Medulla oblongata (tissue), 1 donor: ENCODE results near the gene BEX3.
A peak's percentile ranks its signal among the peaks of the same experiment; 100 is the strongest.
"Not testable (repeated sequence)": the region's sequence is repeated elsewhere in the genome, so short reads cannot be mapped to it uniquely, and the experiment has no call there.

Source experiments
- DNase-seq: peaks from one replicate; pipeline ENCODE4 v3.0.0-alpha.2; 2015; ENCODE audit errors: extremely low spot score

BEX3 gene

GRCh38 chrX:103382877-103383276 lies 6.5 kb downstream of the BEX3 start:
- DNase-seq = no peak

- no peak for DNase-seq
Measured at GRCh38 chrX:103384672-103385071, 8.3 kb downstream of the BEX3 start.

DNA sequence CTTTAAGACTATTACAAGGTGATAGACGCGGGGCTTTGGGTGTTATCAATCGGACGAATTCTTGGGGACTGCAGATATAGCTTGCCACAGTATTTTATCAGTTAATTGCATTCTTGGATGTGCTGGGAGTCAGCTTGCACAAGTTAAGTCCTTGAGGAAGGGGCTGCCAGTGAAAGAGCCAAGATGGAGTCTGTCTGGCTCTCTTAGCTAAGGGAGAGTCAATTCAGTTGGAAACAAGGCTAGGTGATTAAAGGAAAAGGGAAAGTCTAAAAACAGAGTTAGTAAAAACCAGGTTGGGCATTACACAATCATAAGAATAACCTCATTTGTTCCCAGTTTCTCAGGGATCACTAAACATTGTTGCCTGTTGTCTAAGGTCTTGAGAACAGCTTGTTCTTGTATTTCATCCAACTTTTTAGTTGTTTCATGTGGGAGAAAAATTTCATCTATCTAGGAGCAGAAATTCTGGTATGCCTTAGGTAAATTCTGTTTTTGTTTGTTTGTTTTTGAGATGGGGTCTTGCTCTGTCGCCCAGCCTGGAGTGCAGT lies 9.0 kb downstream of the BEX3 start:
- not testable (repeated sequence) for DNase-seq

GRCh38 chrX:103386332-103386731 lies 10.0 kb downstream of the BEX3 start:
- no peak for DNase-seq

DNA sequence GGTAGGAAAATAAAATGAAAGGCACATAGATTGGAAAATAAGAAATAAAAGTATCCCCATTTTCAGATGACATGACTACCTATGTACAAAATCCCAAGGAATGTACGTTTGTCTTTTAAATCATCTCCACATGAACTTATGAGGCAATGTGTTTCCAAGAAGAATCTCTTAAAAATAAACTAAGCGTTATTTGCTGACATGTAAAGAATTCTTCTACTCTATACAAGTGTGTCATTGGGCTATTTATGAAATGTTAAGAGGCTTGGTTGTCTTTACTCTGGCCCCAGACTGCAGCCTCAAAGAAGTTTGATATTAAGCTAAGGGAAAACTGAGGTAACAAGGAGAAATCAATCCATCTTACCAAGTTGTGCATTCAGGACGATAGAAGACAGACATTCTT lies 17.1 kb downstream of the BEX3 start:
- no peak for DNase-seq

GRCh38 chrX:103396186-103396585 lies 19.8 kb downstream of the BEX3 start:
- no peak for DNase-seq

DNA sequence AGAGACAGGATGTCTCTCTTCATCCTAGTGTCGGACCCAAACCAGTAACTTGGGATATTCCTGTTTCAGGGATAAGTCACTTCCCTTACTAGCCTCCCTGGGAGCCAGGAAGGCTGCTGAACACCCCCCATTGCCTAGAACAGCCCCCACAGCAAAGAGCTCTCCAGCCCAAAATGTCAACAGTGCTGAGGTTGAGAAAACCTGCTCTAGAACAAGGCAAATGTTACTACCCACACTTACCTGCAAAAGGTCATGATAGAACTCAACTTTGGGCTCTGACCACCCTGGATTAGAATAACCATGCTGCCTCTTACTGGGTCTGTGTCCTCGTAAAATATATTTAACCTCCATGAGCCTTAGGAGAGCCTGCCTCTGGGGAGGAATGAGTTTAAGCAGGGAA lies 20.3 kb downstream of the BEX3 start:
- no peak for DNase-seq

- DNase-seq = no peak
Measured at GRCh38 chrX:103397707-103398106, 21.4 kb downstream of the BEX3 start.

- DNase-seq = no peak
Measured at GRCh38 chrX:103398421-103398864, 22.1 kb downstream of the BEX3 start.

DNA sequence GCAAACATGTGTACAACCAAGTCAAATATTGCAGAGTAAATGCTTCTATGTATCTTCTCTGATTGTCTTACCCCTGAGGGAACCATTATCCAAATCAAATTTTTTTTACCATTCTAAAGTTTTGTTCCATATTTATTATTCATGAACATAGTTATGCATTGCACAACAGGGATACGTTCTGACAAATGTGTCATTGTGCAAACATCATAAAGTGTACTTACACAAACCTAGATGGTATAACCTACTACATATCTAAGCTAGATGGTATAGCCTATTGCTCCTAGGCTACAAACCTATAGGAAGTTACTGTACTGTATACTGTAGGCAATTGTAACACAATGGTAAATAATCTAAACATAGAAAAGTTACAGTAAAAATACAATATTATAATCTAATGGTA lies 23.4 kb downstream of the BEX3 start:
- DNase-seq = no peak

GRCh38 chrX:103400931-103401330 lies 24.6 kb downstream of the BEX3 start:
- no peak for DNase-seq

DNA sequence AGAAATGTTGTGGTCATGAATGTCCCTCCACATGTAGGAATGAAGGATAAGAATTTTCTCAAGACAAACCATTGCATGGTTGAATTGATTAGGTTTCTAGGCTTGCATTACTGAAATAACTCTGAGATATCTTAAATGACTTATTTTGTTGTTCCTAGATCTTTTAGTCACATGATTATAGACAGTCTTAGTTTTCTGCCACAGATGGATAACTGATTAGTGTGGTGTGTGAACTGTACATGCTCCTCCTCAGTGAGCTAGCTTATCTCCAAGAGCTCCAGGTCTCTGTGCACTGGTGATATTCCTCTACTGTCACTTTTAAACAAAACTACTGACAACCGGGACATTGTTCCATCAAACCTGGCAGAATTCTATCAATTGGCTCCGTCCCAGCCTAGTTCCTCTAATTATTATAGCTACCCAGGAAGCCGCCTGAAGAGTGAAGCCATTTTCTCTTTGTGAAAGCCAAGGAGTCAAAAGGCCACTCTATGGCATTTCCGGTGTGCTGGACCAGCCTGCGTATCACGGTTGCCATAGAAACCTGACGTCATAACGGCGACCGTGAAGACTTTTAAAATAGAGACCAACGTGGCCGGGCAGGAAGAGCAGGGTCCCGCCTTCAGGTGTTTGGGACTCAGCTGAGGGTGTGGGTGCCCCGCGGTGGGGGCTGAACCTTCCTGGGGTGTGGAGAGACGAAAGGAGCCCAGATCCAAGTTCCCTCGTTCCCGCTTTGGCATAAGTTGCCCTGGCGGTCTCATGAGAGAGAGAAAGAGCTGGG lies 28.1 kb downstream of the BEX3 start:
- DNase-seq = peak; percentile 29

- no peak for DNase-seq
Measured at GRCh38 chrX:103405009-103405333, 28.6 kb downstream of the BEX3 start.

- DNase-seq = no peak
Measured at GRCh38 chrX:103406256-103406655, 29.9 kb downstream of the BEX3 start.

- DNase-seq = no peak
Measured at GRCh38 chrX:103407776-103408175, 31.4 kb downstream of the BEX3 start.

DNA sequence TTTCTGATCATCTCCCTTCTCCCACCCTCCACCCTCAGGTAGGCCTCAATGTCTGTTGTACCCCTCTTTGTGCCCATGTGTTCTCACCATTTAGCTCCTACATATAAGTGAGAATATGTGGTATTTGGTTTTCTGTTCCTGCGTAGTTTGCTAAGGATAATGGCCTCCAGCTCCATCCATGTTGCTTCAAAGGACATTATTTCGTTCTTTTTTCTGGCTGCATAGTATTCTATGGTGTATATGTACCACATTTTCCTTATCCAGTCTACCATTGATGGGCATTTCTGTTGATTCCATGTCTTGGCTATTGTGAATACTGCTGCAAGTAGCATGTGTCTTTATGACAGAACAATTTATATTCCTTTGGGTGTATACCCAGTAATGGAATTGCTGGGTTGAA lies 35.4 kb downstream of the BEX3 start:
- DNase-seq = not testable (repeated sequence)

DNA sequence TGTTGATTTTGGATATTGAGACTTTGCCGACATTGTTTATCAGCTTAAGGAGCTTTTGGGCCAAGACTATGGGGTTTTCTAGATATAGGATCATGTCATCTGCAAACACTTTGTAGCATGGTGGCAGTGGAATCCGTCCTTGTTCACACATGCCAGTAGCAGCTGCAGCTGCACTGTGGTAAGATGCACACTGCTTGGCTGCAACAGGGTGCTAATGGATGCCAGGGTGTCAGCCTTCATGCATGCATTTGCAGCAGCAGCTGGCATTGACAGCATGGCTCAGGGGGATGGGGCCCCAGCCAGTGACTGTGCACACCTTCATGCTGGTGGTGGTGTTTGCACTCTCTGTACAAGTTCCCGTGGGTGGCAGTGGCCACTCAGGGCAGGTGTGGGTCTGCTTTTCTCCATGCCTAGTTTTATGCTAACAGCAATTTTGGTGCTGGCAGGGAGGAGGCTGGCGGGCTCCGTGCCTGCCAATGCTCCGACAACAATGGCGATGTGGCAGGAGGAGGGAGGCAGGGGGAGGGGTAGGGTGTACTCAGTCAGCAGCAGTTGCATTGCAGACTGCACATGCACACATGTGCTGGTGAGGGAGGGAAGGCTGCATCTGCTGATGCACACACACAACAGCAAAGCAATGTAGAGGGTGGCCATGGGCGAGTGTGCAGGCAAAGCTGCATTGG lies 37.5 kb downstream of the BEX3 start:
- no peak for DNase-seq

DNA sequence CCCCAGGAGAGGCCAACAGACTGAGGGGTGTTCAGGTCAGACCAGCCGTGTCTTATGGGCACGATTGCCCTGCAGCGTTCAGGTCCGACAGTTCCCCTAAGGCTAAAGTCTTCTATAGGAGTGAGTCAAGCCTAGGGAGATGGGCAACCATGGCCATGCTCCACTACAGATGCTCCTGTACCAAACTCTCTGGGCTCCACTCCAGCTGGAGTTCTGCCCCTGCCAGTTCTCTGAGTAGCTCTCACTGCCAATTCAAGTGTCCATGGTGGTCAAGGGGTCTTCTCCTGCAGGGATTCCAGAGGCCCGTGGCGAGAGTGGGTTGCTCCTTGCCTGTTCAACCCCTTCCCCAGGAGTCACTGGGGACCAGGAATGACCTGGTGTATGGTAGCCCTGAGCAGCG lies 38.2 kb downstream of the BEX3 start:
- no peak for DNase-seq

GRCh38 chrX:103415068-103415467 lies 38.7 kb downstream of the BEX3 start:
- DNase-seq = no peak

DNA sequence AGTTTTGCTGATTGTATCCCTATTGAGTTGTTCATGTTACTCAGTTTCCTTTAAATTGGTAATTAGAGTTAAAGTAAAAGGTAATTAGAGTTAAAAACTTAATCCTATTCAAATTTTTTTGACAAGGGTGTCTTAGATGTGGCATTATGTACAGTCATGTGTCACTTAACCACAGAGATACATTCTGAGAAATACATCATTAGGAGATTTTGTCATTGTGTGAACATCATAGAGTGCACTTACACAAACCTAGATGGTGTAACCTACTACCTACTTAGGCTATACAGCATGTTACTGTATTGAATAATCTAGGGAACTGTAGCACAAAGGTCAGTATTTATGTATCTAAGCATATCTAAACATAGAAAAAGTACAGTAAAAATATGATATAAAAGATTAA lies 39.2 kb downstream of the BEX3 start:
- no peak for DNase-seq

GRCh38 chrX:103417370-103417769 lies 41.0 kb downstream of the BEX3 start:
- no peak for DNase-seq

GRCh38 chrX:103417933-103418332 lies 41.6 kb downstream of the BEX3 start:
- no peak for DNase-seq

- no peak for DNase-seq
Measured at GRCh38 chrX:103418811-103419340, 42.5 kb downstream of the BEX3 start.
